Measurements from ENCODE around the gene CERS1. TPM values are rescaled to one million over a fixed set of nuclear protein-coding genes. Genes with fewer than 3 reads are reported as not detected.

The CERS1 gene
- total and polyA plus RNA-seq, 2 donors (not counting 3 experiments of a cell fraction or from before 2014, with no cell fraction given): 4.0 to 8.5 TPM

DNA sequence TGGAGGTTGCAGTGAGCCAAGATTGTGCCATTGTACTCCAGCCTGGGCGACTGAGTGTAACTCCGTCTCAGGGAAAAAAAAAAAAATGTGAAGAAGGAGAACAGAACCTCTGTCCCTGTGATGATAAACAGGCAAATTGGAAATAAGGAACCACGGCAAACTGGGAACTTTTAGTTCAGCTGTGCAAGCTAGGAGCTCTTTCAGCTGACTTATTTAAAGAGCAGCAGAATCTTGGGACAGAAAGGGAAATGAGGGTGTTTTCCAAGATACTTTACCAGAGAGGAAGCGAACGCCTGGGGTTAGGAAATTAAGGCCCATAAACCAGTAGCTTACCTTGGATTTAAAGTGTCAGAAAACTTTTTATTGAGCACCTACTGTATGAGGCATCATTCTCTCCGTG is 67.2 kb downstream of the CERS1 start:
- no TSS peak for BruUV-seq (replicated peaks)
- Histone ChIP-seq H3K4me1 (ENCODE audit: control insufficient read depth, extremely low read depth, insufficient read depth, low read length) (peaks cover 8% of the 10 kb centered on the region), H3K79me2 (ENCODE audit: control insufficient read depth, insufficient read depth, low read length) (peaks cover 20% of the 10 kb centered on the region), H3K9me1 (replicated peaks; ENCODE audit: control insufficient read depth, extremely low read depth, insufficient read depth, low read length) (no peaks in the 10 kb centered on the region), H3K27ac (ENCODE audit: insufficient read depth, low read depth, low read length) (no peak overlapping the region), H4K20me1 (replicated peaks; ENCODE audit: control insufficient read depth, extremely low read depth, insufficient read depth, low read length) (no peaks in the 10 kb centered on the region), H3K4me2 (ENCODE audit: insufficient read depth, low read length) (no peak overlapping the region), H3K9me3 (replicated peaks; ENCODE audit: control insufficient read depth, insufficient read depth, low read length) (no peaks in the 10 kb centered on the region), H3K27me3 (ENCODE audit: control insufficient read depth in 2 of 2, insufficient read depth in 2 of 2, low read length in 2 of 2) (peaks cover 2 to 4% of the 10 kb centered on the region in 2 experiments), H3K4me3 (replicated peaks in 1 of 3; ENCODE audit: insufficient read depth in 1 of 3, low read depth in 1 of 3, low read length in 3 of 3) (no peak overlapping the region), H2AFZ (ENCODE audit: low read depth, low read length) (no peak overlapping the region), H3K36me3 (ENCODE audit: control insufficient read depth in 2 of 2, extremely low read depth in 1 of 2, insufficient read depth in 2 of 2, low read length in 2 of 2) (no peaks in the 10 kb centered on the region), H3K9ac (replicated peaks; ENCODE audit: extremely low read depth, insufficient read depth, low read length) (no peak overlapping the region)
- dilution Hi-C loops (cut with MboI; ENCODE audit: extremely low pct_ligation_motif_present, low sequenced_read_pairs): no loop called here
- TF ChIP-seq POLR2A (IDR thresholded peaks at IDR 0.05; ENCODE audit: low read depth, low read length) (no peak), GATA2 (IDR thresholded peaks at IDR 0.05; ENCODE audit: insufficient read depth, insufficient read length, low read depth, low read length) (no peak), MYC (IDR thresholded peaks at IDR 0.05; ENCODE audit: low read depth, low read length) (no peak), JUN (IDR thresholded peaks at IDR 0.05; ENCODE audit: borderline replicate concordance, insufficient read depth, insufficient read length, low read depth) (no peak), POLR2AphosphoS5 (IDR thresholded peaks at IDR 0.05; ENCODE audit: insufficient read depth, low read depth, low read length) (no peak), FOS (IDR thresholded peaks at IDR 0.05; ENCODE audit: borderline replicate concordance, insufficient read depth, low read length) (no peak), EZH2 (IDR thresholded peaks at IDR 0.05; ENCODE audit: borderline replicate concordance, low read depth, low read length, severe bottlenecking) (no peak)
- TF ChIP-seq, protein P1, sequence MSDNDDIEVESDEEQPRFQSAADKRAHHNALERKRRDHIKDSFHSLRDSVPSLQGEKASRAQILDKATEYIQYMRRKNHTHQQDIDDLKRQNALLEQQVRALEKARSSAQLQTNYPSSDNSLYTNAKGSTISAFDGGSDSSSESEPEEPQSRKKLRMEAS (IDR thresholded peaks at IDR 0.05; ENCODE audit: insufficient read depth, insufficient read length): no peak
- TF ChIP-seq, protein P2, sequence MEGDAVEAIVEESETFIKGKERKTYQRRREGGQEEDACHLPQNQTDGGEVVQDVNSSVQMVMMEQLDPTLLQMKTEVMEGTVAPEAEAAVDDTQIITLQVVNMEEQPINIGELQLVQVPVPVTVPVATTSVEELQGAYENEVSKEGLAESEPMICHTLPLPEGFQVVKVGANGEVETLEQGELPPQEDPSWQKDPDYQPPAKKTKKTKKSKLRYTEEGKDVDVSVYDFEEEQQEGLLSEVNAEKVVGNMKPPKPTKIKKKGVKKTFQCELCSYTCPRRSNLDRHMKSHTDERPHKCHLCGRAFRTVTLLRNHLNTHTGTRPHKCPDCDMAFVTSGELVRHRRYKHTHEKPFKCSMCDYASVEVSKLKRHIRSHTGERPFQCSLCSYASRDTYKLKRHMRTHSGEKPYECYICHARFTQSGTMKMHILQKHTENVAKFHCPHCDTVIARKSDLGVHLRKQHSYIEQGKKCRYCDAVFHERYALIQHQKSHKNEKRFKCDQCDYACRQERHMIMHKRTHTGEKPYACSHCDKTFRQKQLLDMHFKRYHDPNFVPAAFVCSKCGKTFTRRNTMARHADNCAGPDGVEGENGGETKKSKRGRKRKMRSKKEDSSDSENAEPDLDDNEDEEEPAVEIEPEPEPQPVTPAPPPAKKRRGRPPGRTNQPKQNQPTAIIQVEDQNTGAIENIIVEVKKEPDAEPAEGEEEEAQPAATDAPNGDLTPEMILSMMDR (IDR thresholded peaks at IDR 0.05; ENCODE audit: extremely low read depth in 1 of 2, insufficient read depth in 1 of 2, low read depth in 1 of 2, low read length in 2 of 2): no peak
- POLR2A ChIA-PET: interaction anchor here (0.6 kb wide), 2 partner anchors 18 to 20 kb away, joined by 3 to 4 read pairs; no protein-coding TSS in a partner anchor
- CTCF ChIA-PET: interaction anchor here (0.7 to 1.4 kb wide), 3 partner anchors 11 to 31 kb away, joined by 3 to 4 read pairs (median 3); no protein-coding TSS in a partner anchor
- FAIRE-seq (no peak), DNase-seq (ENCODE audit: low read depth, low spot score) (no peak)
- intact Hi-C loops (cut with micrococcal nuclease): no loop called here

Other genes starting within 250 kb of the CERS1 start
- gene CRTC1, start 212.5 kb downstream of the CERS1 start, total RNA-seq: 10.3 and 11.4 TPM in 2 replicates
- gene CRTC1, start 212.5 kb downstream of the CERS1 start, polyA plus RNA-seq: 4.2 and 5.8 TPM in 2 replicates
- not detected in 2 replicates for gene COMP, start 104.9 kb downstream of the CERS1 start, total RNA-seq
- not detected in 2 replicates for gene COMP, start 104.9 kb downstream of the CERS1 start, polyA plus RNA-seq
- 68.2 and 69.1 TPM in 2 replicates for gene UPF1, start 64.2 kb downstream of the CERS1 start, total RNA-seq
- gene UPF1, start 64.2 kb downstream of the CERS1 start, polyA plus RNA-seq: 50.2 and 65.9 TPM in 2 replicates
- gene COPE, start 23.2 kb upstream of the CERS1 start, total RNA-seq: 239 and 252 TPM in 2 replicates
- gene COPE, start 23.2 kb upstream of the CERS1 start, polyA plus RNA-seq: 407 and 557 TPM in 2 replicates
- 47.7 and 51.9 TPM in 2 replicates for gene DDX49, start 23.6 kb upstream of the CERS1 start, total RNA-seq
- 60.1 and 61.8 TPM in 2 replicates for gene DDX49, start 23.6 kb upstream of the CERS1 start, polyA plus RNA-seq
- gene HOMER3, start 45.1 kb upstream of the CERS1 start, total RNA-seq: 131 and 139 TPM in 2 replicates
- 180 and 184 TPM in 2 replicates for gene HOMER3, start 45.1 kb upstream of the CERS1 start, polyA plus RNA-seq
- 74.4 and 79.7 TPM in 2 replicates for gene SUGP2, start 137.4 kb upstream of the CERS1 start, total RNA-seq
- gene SUGP2, start 137.4 kb upstream of the CERS1 start, polyA plus RNA-seq: 43.3 and 44.6 TPM in 2 replicates
- gene ARMC6, start 137.4 kb upstream of the CERS1 start, total RNA-seq: 35.4 and 44.7 TPM in 2 replicates
- 33.9 and 42.4 TPM in 2 replicates for gene ARMC6, start 137.4 kb upstream of the CERS1 start, polyA plus RNA-seq
- 6.2 and 8.2 TPM in 2 replicates for gene SLC25A42, start 167.8 kb upstream of the CERS1 start, total RNA-seq
- gene SLC25A42, start 167.8 kb upstream of the CERS1 start, polyA plus RNA-seq: 6.3 and 7.2 TPM in 2 replicates
- 23.3 and 24.1 TPM in 2 replicates for gene TMEM161A, start 242.3 kb upstream of the CERS1 start, total RNA-seq
- 54.9 and 72.6 TPM in 2 replicates for gene TMEM161A, start 242.3 kb upstream of the CERS1 start, polyA plus RNA-seq

Data from endothelial cell of umbilical vein (primary cell).